ENCODE measurements around the gene NFIA. TPM values are rescaled to one million over a fixed set of nuclear protein-coding genes. Genes with fewer than 3 reads are reported as not detected.

NFIA gene
- total and polyA plus RNA-seq, 2 of the 13 experiments (the other 11 are each of a cell fraction or from before 2014, with no cell fraction given), result 14.7 to 28.5 TPM

- TF ChIP-seq SKI (IDR thresholded peaks at IDR 0.05; ENCODE audit: partially characterized antibody), result no peak
- no peak for TF ChIP-seq RFXAP (CRISPR knock-in tag; IDR thresholded peaks at IDR 0.05; ENCODE audit: borderline replicate concordance)
- TF ChIP-seq SRY (CRISPR knock-in tag; IDR thresholded peaks at IDR 0.05), result no peak
- no peak for TF ChIP-seq FIP1L1 (IDR thresholded peaks at IDR 0.05; ENCODE audit: borderline replicate concordance, insufficient read depth, low read depth, low read length)
- no peak for TF ChIP-seq ZBTB20 (CRISPR knock-in tag; IDR thresholded peaks at IDR 0.05; ENCODE audit: borderline replicate concordance, low read depth)
- no peak for TF ChIP-seq NRL (CRISPR knock-in tag; IDR thresholded peaks at IDR 0.05; ENCODE audit: borderline replicate concordance)
- TF ChIP-seq DNMT3B (CRISPR knock-in tag; conservative IDR thresholded peaks at IDR 0.05), result no peak
- TF ChIP-seq, protein P1, sequence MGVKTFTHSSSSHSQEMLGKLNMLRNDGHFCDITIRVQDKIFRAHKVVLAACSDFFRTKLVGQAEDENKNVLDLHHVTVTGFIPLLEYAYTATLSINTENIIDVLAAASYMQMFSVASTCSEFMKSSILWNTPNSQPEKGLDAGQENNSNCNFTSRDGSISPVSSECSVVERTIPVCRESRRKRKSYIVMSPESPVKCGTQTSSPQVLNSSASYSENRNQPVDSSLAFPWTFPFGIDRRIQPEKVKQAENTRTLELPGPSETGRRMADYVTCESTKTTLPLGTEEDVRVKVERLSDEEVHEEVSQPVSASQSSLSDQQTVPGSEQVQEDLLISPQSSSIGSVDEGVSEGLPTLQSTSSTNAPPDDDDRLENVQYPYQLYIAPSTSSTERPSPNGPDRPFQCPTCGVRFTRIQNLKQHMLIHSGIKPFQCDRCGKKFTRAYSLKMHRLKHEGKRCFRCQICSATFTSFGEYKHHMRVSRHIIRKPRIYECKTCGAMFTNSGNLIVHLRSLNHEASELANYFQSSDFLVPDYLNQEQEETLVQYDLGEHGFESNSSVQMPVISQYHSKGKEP (CRISPR knock-in tag; IDR thresholded peaks at IDR 0.05), result no peak
- TF ChIP-seq ZNF292 (CRISPR knock-in tag; IDR thresholded peaks at IDR 0.05; ENCODE audit: borderline replicate concordance, low read depth), result no peak
- no peak for TF ChIP-seq NFIC (IDR thresholded peaks at IDR 0.05; ENCODE audit: low read length)
- TF ChIP-seq FOXP1 (IDR thresholded peaks at IDR 0.05), result no peak
- TF ChIP-seq FOXP1 (CRISPR knock-in tag; IDR thresholded peaks at IDR 0.05), result peak; percentile 62; the same call in 1 of the 2 replicates
- TF ChIP-seq NONO (IDR thresholded peaks at IDR 0.05), result no peak
- no peak for TF ChIP-seq NONO (CRISPR knock-in tag; conservative IDR thresholded peaks at IDR 0.05)
- no peak for TF ChIP-seq ZNF24 (IDR thresholded peaks at IDR 0.05)
- no peak for TF ChIP-seq JDP2 (CRISPR knock-in tag; IDR thresholded peaks at IDR 0.05; ENCODE audit: borderline replicate concordance)
- no peak for TF ChIP-seq PCBP2 (optimal IDR thresholded peaks at IDR 0.05; ENCODE audit: low read depth, low read length, poor library complexity, severe bottlenecking)
- TF ChIP-seq, protein P2, sequence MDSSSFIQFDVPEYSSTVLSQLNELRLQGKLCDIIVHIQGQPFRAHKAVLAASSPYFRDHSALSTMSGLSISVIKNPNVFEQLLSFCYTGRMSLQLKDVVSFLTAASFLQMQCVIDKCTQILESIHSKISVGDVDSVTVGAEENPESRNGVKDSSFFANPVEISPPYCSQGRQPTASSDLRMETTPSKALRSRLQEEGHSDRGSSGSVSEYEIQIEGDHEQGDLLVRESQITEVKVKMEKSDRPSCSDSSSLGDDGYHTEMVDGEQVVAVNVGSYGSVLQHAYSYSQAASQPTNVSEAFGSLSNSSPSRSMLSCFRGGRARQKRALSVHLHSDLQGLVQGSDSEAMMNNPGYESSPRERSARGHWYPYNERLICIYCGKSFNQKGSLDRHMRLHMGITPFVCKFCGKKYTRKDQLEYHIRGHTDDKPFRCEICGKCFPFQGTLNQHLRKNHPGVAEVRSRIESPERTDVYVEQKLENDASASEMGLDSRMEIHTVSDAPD (CRISPR knock-in tag; IDR thresholded peaks at IDR 0.05), result no peak
- no peak for TF ChIP-seq ZNF451 (CRISPR knock-in tag; IDR thresholded peaks at IDR 0.05)
- no peak for TF ChIP-seq PLRG1 (conservative IDR thresholded peaks at IDR 0.05)
- no peak for TF ChIP-seq CTCF (CRISPR knock-in tag; IDR thresholded peaks at IDR 0.05)
- TF ChIP-seq HMGA1 (CRISPR knock-in tag; conservative IDR thresholded peaks at IDR 0.05), result no peak
- no peak for TF ChIP-seq DZIP1 (CRISPR knock-in tag; IDR thresholded peaks at IDR 0.05)
- TF ChIP-seq NFE2L1 (CRISPR knock-in tag; IDR thresholded peaks at IDR 0.05; ENCODE audit: borderline replicate concordance), result no peak
- no peak for TF ChIP-seq HOXA9 (CRISPR knock-in tag; IDR thresholded peaks at IDR 0.05; ENCODE audit: borderline replicate concordance)
- TF ChIP-seq RARA (CRISPR knock-in tag; IDR thresholded peaks at IDR 0.05), result no peak
Measured at GRCh38 chr1:61122389-61122788, 40.0 kb downstream of the NFIA start (continued).
